Liver (tissue), 9 donors: ENCODE data around the gene CFAP73. TPM values are rescaled to one million over a fixed set of nuclear protein-coding genes. Genes with fewer than 3 reads are reported as not detected.

Experiments used
- DNase-seq: peaks from one replicate; pipeline ENCODE4 v3.0.0-alpha.2; 2017; ENCODE audit warnings: low spot score
- H3K27ac ChIP-seq, 2 donors: one replicate each; pipeline ENCODE4 v1.7.0; 2013; ENCODE audit warnings: inconsistent platforms in 2 of 2, low read length in 2 of 2, control low read depth in 1 of 2, low read depth in 1 of 2, mild to moderate bottlenecking in 1 of 2
- H3K27me3 ChIP-seq, 4 donors: one replicate each; pipeline versions ENCODE4 v1.6.1 to v1.7.0; 2013; ENCODE audit warnings: low read length in 3 of 4, inconsistent platforms in 1 of 4, mild to moderate bottlenecking in 1 of 4, moderate library complexity in 1 of 4; ENCODE audit not compliant: control insufficient read depth in 4 of 4, insufficient read depth in 4 of 4
- H3K36me3 ChIP-seq, 4 donors: one replicate each; pipeline versions ENCODE4 v1.6.1 to v1.7.0; 2013; ENCODE audit warnings: low read length in 3 of 4, mild to moderate bottlenecking in 3 of 4, low read depth in 1 of 4, moderate library complexity in 1 of 4; ENCODE audit not compliant: control insufficient read depth in 4 of 4, insufficient read depth in 3 of 4
- H3K4me1 ChIP-seq, 4 donors: one replicate each; pipeline versions ENCODE4 v1.6.1 to v1.7.0; 2013; ENCODE audit warnings: low read length in 3 of 4, mild to moderate bottlenecking in 3 of 4, moderate library complexity in 1 of 4; ENCODE audit not compliant: control insufficient read depth in 4 of 4, insufficient read depth in 4 of 4
- H3K4me3 ChIP-seq, 3 donors: one replicate each; pipeline versions ENCODE4 v1.6.1 to v1.7.0; 2013; ENCODE audit warnings: low read length in 3 of 3, control low read depth in 1 of 3, low read depth in 1 of 3, mild to moderate bottlenecking in 1 of 3
- H3K9ac ChIP-seq, 2 donors: one replicate each; pipeline ENCODE4 v1.7.0; 2013; ENCODE audit warnings: low read length in 2 of 2, mild to moderate bottlenecking in 2 of 2, moderate library complexity in 2 of 2, control low read depth in 1 of 2, low read depth in 1 of 2
- H3K9me3 ChIP-seq, 4 donors: one replicate each; pipeline versions ENCODE4 v1.6.1 to v1.7.0; 2013; ENCODE audit warnings: low read length in 3 of 4; ENCODE audit not compliant: control insufficient read depth in 4 of 4
- ATF3 ChIP-seq: IDR thresholded peaks from 2 replicates; pipeline ENCODE4 v1.6.1; 2016; ENCODE audit warnings: antibody characterized with exemption
- CTCF ChIP-seq: fragments of 150-350 bp; IDR thresholded peaks from 2 replicates; pipeline ENCODE4 v1.5.1; 2017; ENCODE audit warnings: improper control_type of control experiment, low read depth, low read length; ENCODE audit not compliant: missing input control
- EGR1 ChIP-seq, 2 donors: IDR thresholded peaks; 2 replicates each; pipeline ENCODE4 v1.6.1; 2016 to 2018; ENCODE audit warnings: antibody characterized with exemption in 2 of 2, low read depth in 2 of 2
- FOXA1 ChIP-seq: IDR thresholded peaks from 2 replicates; pipeline ENCODE4 v1.6.1; 2016; ENCODE audit warnings: antibody characterized with exemption
- FOXA2 ChIP-seq: IDR thresholded peaks from 2 replicates; pipeline ENCODE4 v1.6.1; 2016; ENCODE audit warnings: antibody characterized with exemption
- GABPA ChIP-seq, 2 donors: IDR thresholded peaks in 1 of 2; conservative IDR thresholded peaks in 1 of 2; 2 replicates each; pipeline ENCODE4 v1.6.1; 2016; ENCODE audit warnings: antibody characterized with exemption in 2 of 2, mild to moderate bottlenecking in 1 of 2, moderate library complexity in 1 of 2
- HNF4A ChIP-seq, 2 donors: conservative IDR thresholded peaks; 2 replicates each; pipeline ENCODE4 v1.6.1; 2016; ENCODE audit warnings: antibody characterized with exemption in 2 of 2, mild to moderate bottlenecking in 2 of 2
- HNF4G ChIP-seq: IDR thresholded peaks from 2 replicates; pipeline ENCODE4 v1.6.1; 2016; ENCODE audit warnings: antibody characterized with exemption
- JUND ChIP-seq, 2 donors: IDR thresholded peaks; 2 replicates each; pipeline ENCODE4 v1.6.1; 2016; ENCODE audit warnings: antibody characterized with exemption in 2 of 2
- MAX ChIP-seq: IDR thresholded peaks from 2 replicates; pipeline ENCODE4 v1.6.1; 2016; ENCODE audit warnings: antibody characterized with exemption
- NR2F2 ChIP-seq: IDR thresholded peaks from 2 replicates; pipeline ENCODE4 v1.6.1; 2016; ENCODE audit warnings: antibody characterized with exemption
- RAD21 ChIP-seq, 2 donors: IDR thresholded peaks; 2 replicates each; pipeline ENCODE4 v1.6.1; 2016; ENCODE audit warnings: antibody characterized with exemption in 2 of 2, mild to moderate bottlenecking in 2 of 2
- REST ChIP-seq: IDR thresholded peaks from 2 replicates; pipeline ENCODE4 v1.6.1; 2016; ENCODE audit warnings: antibody characterized with exemption, mild to moderate bottlenecking
- RXRA ChIP-seq, 2 donors: IDR thresholded peaks; 2 replicates each; pipeline ENCODE4 v1.6.1; 2017 to 2018; ENCODE audit warnings: antibody characterized with exemption in 2 of 2, mild to moderate bottlenecking in 1 of 2
- SP1 ChIP-seq: IDR thresholded peaks from 2 replicates; pipeline ENCODE4 v1.6.1; 2018; ENCODE audit warnings: antibody characterized with exemption, mild to moderate bottlenecking
- TAF1 ChIP-seq: conservative IDR thresholded peaks from 2 replicates; pipeline ENCODE4 v1.6.1; 2016; ENCODE audit warnings: antibody characterized with exemption, mild to moderate bottlenecking
- ZBTB33 ChIP-seq: IDR thresholded peaks from 2 replicates; pipeline ENCODE4 v1.6.1; 2016; ENCODE audit warnings: antibody characterized with exemption
- WGBS: extraction: QIAGEN DNeasy Blood & Tissue Kit; methylation state at CpG from one replicate; pipeline ENCODE4 v1.1.7; 2013; 5-methylcytosine and 5-hydroxymethylcytosine counted together
- polyA plus RNA-seq, 2 donors: library from polyadenylated mRNA; stranded (reverse) in 1 of 2; unstranded in 1 of 2; fragments of 200-250 nt in 1 of 2; fragments of >200 nt in 1 of 2; fragmentation: Nextera tagmentation in 1 of 2; extraction: Ambion mirVana in 1 of 2; gene quantifications; one replicate each; pipeline versions ENCODE4 v1.2.1 to v1.2.3, GENCODE V29; 2013 to 2015
- total RNA-seq, 2 donors: library from RNA; depleted of rRNA; stranded (reverse); fragments of >200 nt; gene quantifications; one replicate each; pipeline ENCODE4 v1.2.3, GENCODE V29; 2014
- donor health status: healthy.
- donor health status: healthy.
- donor health status: healthy.
- donor health status: healthy.
- donor health status: healthy.

The CFAP73 gene
- total and polyA plus RNA-seq, 4 donors, result 0.18 to 0.19 TPM; not detected in 2

- H3K4me3 ChIP-seq, result no peak overlapping the region
- no peak overlapping the region for H3K9ac ChIP-seq
- WGBS, result 65% methylated on average over 18 of the region's 18 CpGs
- no peak for DNase-seq
- TF ChIP-seq RAD21 (IDR thresholded peaks at IDR 0.05) (no peak), GABPA (IDR thresholded peaks at IDR 0.05 in 1 of 2, conservative IDR thresholded peaks at IDR 0.05 in 1 of 2) (no peak), FOXA1 (no peak), HNF4A (conservative IDR thresholded peaks at IDR 0.05) (no peak), CTCF (no peak), RXRA (IDR thresholded peaks at IDR 0.05) (no peak), SP1 (no peak), HNF4G (no peak), ATF3 (no peak), FOXA2 (no peak), REST (no peak), EGR1 (IDR thresholded peaks at IDR 0.05; ENCODE audit: low read depth in 2 of 2) (no peak), ZBTB33 (no peak), TAF1 (no peak), JUND (IDR thresholded peaks at IDR 0.05) (no peak)
- H3K4me1 ChIP-seq, result peaks cover 0 to 4% (median 2%) of the 10 kb centered on the region in 4 donors
- H3K27ac ChIP-seq, result no peak overlapping the region
- peaks cover 0 to 5% (median 0%) of the 10 kb centered on the region in 4 donors for H3K27me3 ChIP-seq
- no peaks in the 10 kb centered on the region for H3K9me3 ChIP-seq
- no peaks in the 10 kb centered on the region for H3K36me3 ChIP-seq
These were observed 18.9 kb upstream of the CFAP73 start for GRCh38 chr12:113130457-113131135.

- Histone ChIP-seq H3K9me3 (no peaks in the 10 kb centered on the region), H3K4me1 (peaks cover 0 to 4% (median 3%) of the 10 kb centered on the region in 4 donors), H3K36me3 (no peaks in the 10 kb centered on the region), H3K27ac (no peak overlapping the region), H3K27me3 (peaks cover 0 to 5% (median 1%) of the 10 kb centered on the region in 4 donors), H3K9ac (no peak overlapping the region), H3K4me3 (no peak overlapping the region)
- WGBS, result 86% methylated on average over 1 of the region's 1 CpG
- DNase-seq, result no peak
- TF ChIP-seq NR2F2 (no peak), TAF1 (no peak), ATF3 (no peak), SP1 (no peak), EGR1 (IDR thresholded peaks at IDR 0.05; ENCODE audit: low read depth in 2 of 2) (no peak), MAX (no peak)
These were observed 18.0 kb upstream of the CFAP73 start for GRCh38 chr12:113131556-113131955.
